IMR-90 (cell line): Measurements from ENCODE around the gene ADTRP. TPM values are rescaled to one million over a fixed set of nuclear protein-coding genes. Genes with fewer than 3 reads are reported as not detected.

ENCODE experiments used
- ATAC-seq: fragments of 200-7000 bp; cut with Tn5 transposase; 2 replicates; pipeline ENCODE4 v1.9.1; 2020; ENCODE audit warnings: low read depth, mild to moderate bottlenecking, moderate library complexity
- BruUV-seq: library from RNA; stranded (reverse); fragments of 400-500 nt; replicated peaks from 2 replicates; lab custom pipeline; 2021; lab: Mats Ljungman, UMichigan
- CTCF ChIA-PET: fragments of 300-600 bp; formaldehyde crosslinking; extraction: SDS; loops from one replicate; lab custom pipeline; 2021; ENCODE audit warnings: antibody characterized with exemption; lab: Yijun Ruan, JAX
- POLR2A ChIA-PET: fragments of 300-600 bp; sonication (Branson Sonifier 250); formaldehyde crosslinking; loops from one replicate; lab custom pipeline; 2022; ENCODE audit warnings: antibody characterized with exemption; ENCODE audit not compliant: unreplicated experiment; lab: Charles Lee
- DNase-seq: peaks from one replicate; pipeline ENCODE4 v3.0.0; 2013
- H2AFZ ChIP-seq: replicated peaks from 2 replicates; pipeline ENCODE3; 2013; ENCODE audit warnings: low read length, mild to moderate bottlenecking; ENCODE audit not compliant: poor library complexity
- H2AK5ac ChIP-seq: 2 replicates; pipeline ENCODE4 v1.6.1; 2013; ENCODE audit warnings: low read depth, low read length, inconsistent platforms
- H2AK9ac ChIP-seq: replicated peaks from 2 replicates; pipeline ENCODE3; 2013; ENCODE audit warnings: mild to moderate bottlenecking, low read depth, low read length, moderate library complexity; ENCODE audit not compliant: poor library complexity
- H2BK120ac ChIP-seq: 2 replicates; pipeline ENCODE4 v1.6.1; 2013; ENCODE audit warnings: low read depth, low read length, inconsistent platforms
- H2BK15ac ChIP-seq: 3 replicates; pipeline ENCODE4 v1.6.1; 2013; ENCODE audit warnings: low read depth, low read length, inconsistent platforms
- H2BK20ac ChIP-seq: 2 replicates; pipeline ENCODE4 v1.6.1; 2013; ENCODE audit warnings: low read depth, mild to moderate bottlenecking, inconsistent platforms, low read length, moderate library complexity
- H2BK5ac ChIP-seq: 2 replicates; pipeline ENCODE4 v1.6.1; 2013; ENCODE audit warnings: mild to moderate bottlenecking, low read depth, low read length, inconsistent platforms; ENCODE audit not compliant: poor library complexity, severe bottlenecking
- H3K14ac ChIP-seq: replicated peaks from 2 replicates; pipeline ENCODE4 v1.6.1; 2013; ENCODE audit warnings: low read depth, low read length, inconsistent platforms
- H3K18ac ChIP-seq: 2 replicates; pipeline ENCODE4 v1.6.1; 2013; ENCODE audit warnings: low read depth, low read length, control low read depth
- H3K23ac ChIP-seq: 2 replicates; pipeline ENCODE4 v1.6.1; 2013; ENCODE audit warnings: low read depth, low read length, inconsistent platforms
- H3K27ac ChIP-seq: 2 replicates; pipeline ENCODE4 v1.5.1; 2013; ENCODE audit warnings: mild to moderate bottlenecking, control low read depth, low read length; ENCODE audit not compliant: insufficient read depth
- H3K27me3 ChIP-seq: 2 replicates; pipeline ENCODE4 v1.6.1; 2013; ENCODE audit warnings: low read length; ENCODE audit not compliant: control insufficient read depth, insufficient read depth
- H3K36me3 ChIP-seq: 2 replicates; pipeline ENCODE4 v1.6.1; 2013; ENCODE audit warnings: low read length, mixed read lengths; ENCODE audit not compliant: control insufficient read depth, insufficient read depth
- H3K4ac ChIP-seq: 2 replicates; pipeline ENCODE4 v1.6.1; 2013; ENCODE audit warnings: low read depth, low read length, inconsistent platforms
- H3K4me1 ChIP-seq: 2 replicates; pipeline ENCODE4 v1.6.1; 2013; ENCODE audit warnings: low read length, mixed read lengths; ENCODE audit not compliant: control insufficient read depth, insufficient read depth
- H3K4me2 ChIP-seq: 2 replicates; pipeline ENCODE4 v1.6.1; 2013; ENCODE audit warnings: low read depth, mild to moderate bottlenecking, control low read depth, low read length, moderate library complexity
- H3K4me3 ChIP-seq: 2 replicates; pipeline ENCODE4 v1.5.1; 2013; ENCODE audit warnings: low read depth, mild to moderate bottlenecking, control low read depth, low read length, moderate library complexity; ENCODE audit not compliant: insufficient read depth
- H3K56ac ChIP-seq: 2 replicates; pipeline ENCODE4 v1.6.1; 2013; ENCODE audit warnings: low read length, inconsistent platforms; ENCODE audit not compliant: insufficient read depth; ENCODE audit errors: extremely low read depth
- H3K79me1 ChIP-seq, 2 experiments: 2 replicates each; pipeline ENCODE4 v1.6.1; 2013; ENCODE audit warnings: low read length in 2 of 2, inconsistent platforms in 1 of 2, low read depth in 1 of 2
- H3K9ac ChIP-seq: 2 replicates; pipeline ENCODE4 v1.6.1; 2013; ENCODE audit warnings: low read depth, low read length, control low read depth
- H3K9me1 ChIP-seq: 2 replicates; pipeline ENCODE4 v1.6.1; 2013; ENCODE audit warnings: low read length, inconsistent platforms; ENCODE audit not compliant: insufficient read depth
- H3K9me3 ChIP-seq: 2 replicates; pipeline ENCODE4 v1.6.1; 2013; ENCODE audit warnings: low read length; ENCODE audit not compliant: control insufficient read depth, insufficient read depth
- H4K20me1 ChIP-seq: 2 replicates; pipeline ENCODE4 v1.6.1; 2013; ENCODE audit warnings: low read length, inconsistent platforms; ENCODE audit not compliant: insufficient read depth
- H4K5ac ChIP-seq: 2 replicates; pipeline ENCODE4 v1.6.1; 2013; ENCODE audit warnings: mild to moderate bottlenecking, low read depth, low read length, control low read depth
- H4K8ac ChIP-seq, 2 experiments: 2 replicates each; pipeline ENCODE4 v1.6.1; 2013; ENCODE audit warnings: low read depth in 2 of 2, low read length in 2 of 2, control low read depth in 1 of 2, inconsistent platforms in 1 of 2
- H4K91ac ChIP-seq: 2 replicates; pipeline ENCODE4 v1.6.1; 2013; ENCODE audit warnings: low read depth, low read length, inconsistent platforms; ENCODE audit not compliant: insufficient read depth
- BHLHE40 ChIP-seq: fragments of 150-350 bp; IDR thresholded peaks from 2 replicates; pipeline ENCODE4 v1.6.1; 2016; ENCODE audit warnings: mild to moderate bottlenecking, low read depth, low read length
- CEBPB ChIP-seq: IDR thresholded peaks from 2 replicates; pipeline ENCODE4 v1.6.1; 2012; ENCODE audit warnings: low read depth, low read length, improper control_type of control experiment
- CHD1 ChIP-seq: IDR thresholded peaks from 2 replicates; pipeline ENCODE4 v1.6.1; 2012; ENCODE audit warnings: low read depth, low read length, improper control_type of control experiment
- ELK1 ChIP-seq: fragments of 150-350 bp; IDR thresholded peaks from 2 replicates; pipeline ENCODE4 v1.6.1; 2016; ENCODE audit warnings: low read depth, mild to moderate bottlenecking, low read length, moderate library complexity, borderline replicate concordance
- FOS ChIP-seq: fragments of 150-350 bp; IDR thresholded peaks from 2 replicates; pipeline ENCODE4 v1.6.1; 2016; ENCODE audit warnings: low read depth, low read length
- MAFK ChIP-seq: IDR thresholded peaks from 2 replicates; pipeline ENCODE4 v1.6.1; 2012; ENCODE audit warnings: low read depth, low read length, improper control_type of control experiment
- MAZ ChIP-seq: IDR thresholded peaks from 2 replicates; pipeline ENCODE4 v1.6.1; 2012; ENCODE audit warnings: low read depth, mild to moderate bottlenecking, low read length, improper control_type of control experiment, moderate library complexity, borderline replicate concordance
- MXI1 ChIP-seq: IDR thresholded peaks from 2 replicates; pipeline ENCODE4 v1.6.1; 2012; ENCODE audit warnings: low read depth, mild to moderate bottlenecking, low read length, moderate library complexity, borderline replicate concordance
- NFE2L2 ChIP-seq: fragments of 150-350 bp; IDR thresholded peaks from 2 replicates; pipeline ENCODE4 v1.6.1; 2016; ENCODE audit warnings: low read depth, mild to moderate bottlenecking, low read length
- POLR2A ChIP-seq: IDR thresholded peaks from 2 replicates; pipeline ENCODE4 v1.6.1; 2012; ENCODE audit warnings: mild to moderate bottlenecking, low read depth, low read length
- RAD21 ChIP-seq: IDR thresholded peaks from 2 replicates; pipeline ENCODE4 v1.6.1; 2012; ENCODE audit warnings: low read length, improper control_type of control experiment
- RFX5 ChIP-seq: IDR thresholded peaks from 2 replicates; pipeline ENCODE4 v1.8.0; 2012; ENCODE audit warnings: low read depth, mild to moderate bottlenecking, low read length, moderate library complexity
- SMC3 ChIP-seq: fragments of 150-350 bp; IDR thresholded peaks from 2 replicates; pipeline ENCODE4 v1.6.1; 2016; ENCODE audit warnings: low read depth, mild to moderate bottlenecking, antibody characterized with exemption, low read length, moderate library complexity
- WGBS, 2 experiments: methylation state at CpG; one replicate each; pipeline versions ENCODE4 v1.1.5 to v1.1.7; 2013; ENCODE audit warnings: missing lambda C conversion rate in 2 of 2; ENCODE audit not compliant: insufficient read length in 1 of 2; ENCODE audit errors: extremely low coverage in 2 of 2; 5-methylcytosine and 5-hydroxymethylcytosine counted together
- dilution Hi-C: fragments of 300-500 bp; cut with HindIII; formaldehyde crosslinking; loops from one replicate; pipeline ENCODE4 v1.14.3; 2018; ENCODE audit warnings: low sequenced_read_pairs; ENCODE audit not compliant: unreplicated experiment
- in situ Hi-C: fragments of 300-500 bp; cut with MboI; formaldehyde crosslinking; loops from 3 replicates; pipeline ENCODE4 v1.14.3; 2019; ENCODE audit warnings: low sequenced_read_pairs, inconsistent platforms, mixed read lengths
- intact Hi-C: fragments of 100-400 bp; cut with micrococcal nuclease; formaldehyde crosslinking; loops from 2 replicates; pipeline ENCODE4 v1.10.0; 2022
- polyA plus RNA-seq, 3 experiments: library from polyadenylated mRNA; depleted of rRNA; stranded (reverse); fragments of >200 nt; gene quantifications; 2 replicates each; pipeline ENCODE4 v1.2.3, GENCODE V29; 2012; ENCODE audit warnings: low replicate concordance in 1 of 3
- total RNA-seq: library from RNA; depleted of rRNA; stranded (reverse); fragments of >200 nt; gene quantifications from 2 replicates; pipeline ENCODE4 v1.2.3, GENCODE V29; 2012
- TF ChIP-seq, protein P1 (sequence below): fragments of 150-350 bp; IDR thresholded peaks from 2 replicates; pipeline ENCODE4 v1.6.1; 2017; ENCODE audit warnings: mild to moderate bottlenecking, antibody characterized with exemption, low read length, low read depth
- TF ChIP-seq, protein P2 (sequence below): conservative IDR thresholded peaks from 2 replicates; pipeline ENCODE4 v1.5.1; 2012; ENCODE audit warnings: mild to moderate bottlenecking, low read depth, low read length, improper control_type of control experiment

The ADTRP gene
- total and polyA plus RNA-seq, 2 of the 4 experiments (the other 2 are of a cell fraction), result 0.50 to 0.72 TPM

DNA sequence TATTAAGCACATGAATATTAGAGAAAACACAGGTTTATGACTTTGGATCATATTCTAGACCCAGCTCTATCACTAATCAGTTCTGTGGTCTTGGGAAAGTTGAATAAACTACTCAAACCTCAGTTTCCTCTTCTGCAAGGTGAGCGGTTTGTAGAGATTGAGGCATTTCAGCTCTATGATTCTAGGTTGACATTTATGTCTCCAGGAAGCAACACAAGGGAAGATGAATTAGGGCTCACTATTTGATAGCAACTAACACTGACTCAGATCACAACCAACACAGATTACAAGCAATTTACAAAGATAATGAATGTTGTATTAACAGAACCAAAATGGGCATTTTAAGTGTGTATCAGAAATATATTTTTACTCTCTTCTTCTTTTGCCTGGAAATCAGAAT is 21.9 kb downstream of the ADTRP start:
- in situ Hi-C loops, result no loop called here
- BruUV-seq, result no TSS peak
- no peak overlapping the region for H3K14ac ChIP-seq
- H3K4me3 ChIP-seq, result no peak overlapping the region
- no peak overlapping the region for H3K4ac ChIP-seq
- no peak overlapping the region for H2AK5ac ChIP-seq
- H2BK15ac ChIP-seq, result no peak overlapping the region
- ChIA-PET CTCF (no interaction called here), POLR2A (no interaction called here)
- dilution Hi-C loops, result no loop called here
- H3K36me3 ChIP-seq, result no peaks in the 10 kb centered on the region
- no peak for ATAC-seq
- no peak overlapping the region for H3K56ac ChIP-seq
- no peaks in the 10 kb centered on the region for H3K9me1 ChIP-seq
- H4K20me1 ChIP-seq, result no peaks in the 10 kb centered on the region
- H2AFZ ChIP-seq, result no peak overlapping the region
- no peak overlapping the region for H3K9ac ChIP-seq
- H2BK5ac ChIP-seq, result no peak overlapping the region
- H2AK9ac ChIP-seq, result no peak overlapping the region
- no peak overlapping the region for H3K23ac ChIP-seq
- intact Hi-C loops, result no loop called here
- H4K8ac ChIP-seq, result no peak overlapping the region
- no peak overlapping the region for H2BK120ac ChIP-seq
- H3K4me2 ChIP-seq, result no peak overlapping the region
- no peaks in the 10 kb centered on the region for H3K4me1 ChIP-seq
- H3K27me3 ChIP-seq, result no peaks in the 10 kb centered on the region
- no peak for DNase-seq
- no peaks in the 10 kb centered on the region for H3K79me1 ChIP-seq
- WGBS, 2 experiments, result no CpG with 5 or more reads among the region's 1 CpG
- TF ChIP-seq, protein P1, sequence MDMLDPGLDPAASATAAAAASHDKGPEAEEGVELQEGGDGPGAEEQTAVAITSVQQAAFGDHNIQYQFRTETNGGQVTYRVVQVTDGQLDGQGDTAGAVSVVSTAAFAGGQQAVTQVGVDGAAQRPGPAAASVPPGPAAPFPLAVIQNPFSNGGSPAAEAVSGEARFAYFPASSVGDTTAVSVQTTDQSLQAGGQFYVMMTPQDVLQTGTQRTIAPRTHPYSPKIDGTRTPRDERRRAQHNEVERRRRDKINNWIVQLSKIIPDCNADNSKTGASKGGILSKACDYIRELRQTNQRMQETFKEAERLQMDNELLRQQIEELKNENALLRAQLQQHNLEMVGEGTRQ, result no peak
- TF ChIP-seq CHD1, result no peak
- no peak for TF ChIP-seq RAD21
- TF ChIP-seq MXI1, result no peak
- TF ChIP-seq RFX5, result no peak
- TF ChIP-seq, protein P2, sequence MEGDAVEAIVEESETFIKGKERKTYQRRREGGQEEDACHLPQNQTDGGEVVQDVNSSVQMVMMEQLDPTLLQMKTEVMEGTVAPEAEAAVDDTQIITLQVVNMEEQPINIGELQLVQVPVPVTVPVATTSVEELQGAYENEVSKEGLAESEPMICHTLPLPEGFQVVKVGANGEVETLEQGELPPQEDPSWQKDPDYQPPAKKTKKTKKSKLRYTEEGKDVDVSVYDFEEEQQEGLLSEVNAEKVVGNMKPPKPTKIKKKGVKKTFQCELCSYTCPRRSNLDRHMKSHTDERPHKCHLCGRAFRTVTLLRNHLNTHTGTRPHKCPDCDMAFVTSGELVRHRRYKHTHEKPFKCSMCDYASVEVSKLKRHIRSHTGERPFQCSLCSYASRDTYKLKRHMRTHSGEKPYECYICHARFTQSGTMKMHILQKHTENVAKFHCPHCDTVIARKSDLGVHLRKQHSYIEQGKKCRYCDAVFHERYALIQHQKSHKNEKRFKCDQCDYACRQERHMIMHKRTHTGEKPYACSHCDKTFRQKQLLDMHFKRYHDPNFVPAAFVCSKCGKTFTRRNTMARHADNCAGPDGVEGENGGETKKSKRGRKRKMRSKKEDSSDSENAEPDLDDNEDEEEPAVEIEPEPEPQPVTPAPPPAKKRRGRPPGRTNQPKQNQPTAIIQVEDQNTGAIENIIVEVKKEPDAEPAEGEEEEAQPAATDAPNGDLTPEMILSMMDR, result no peak
- TF ChIP-seq MAFK, result no peak
- no peak for TF ChIP-seq BHLHE40
- TF ChIP-seq CEBPB, result no peak
- TF ChIP-seq FOS, result no peak
- TF ChIP-seq POLR2A, result no peak
- no peak for TF ChIP-seq NFE2L2
- TF ChIP-seq ELK1, result no peak
- no peak for TF ChIP-seq SMC3
- TF ChIP-seq MAZ, result no peak
- no peak overlapping the region for H4K91ac ChIP-seq
- no peak overlapping the region for H4K5ac ChIP-seq
- H3K27ac ChIP-seq, result no peak overlapping the region
- H2BK20ac ChIP-seq, result no peak overlapping the region
- H3K18ac ChIP-seq, result no peak overlapping the region
- H3K9me3 ChIP-seq, result peaks cover 4% of the 10 kb centered on the region
